ENCODE results near the gene USP11. TPM values are rescaled to one million over a fixed set of nuclear protein-coding genes. Genes with fewer than 3 reads are reported as not detected.

The USP11 gene
- total RNA-seq, 4 donors from 2014 or later, result 17.0 to 35.3 (median 25.0) TPM

DNA sequence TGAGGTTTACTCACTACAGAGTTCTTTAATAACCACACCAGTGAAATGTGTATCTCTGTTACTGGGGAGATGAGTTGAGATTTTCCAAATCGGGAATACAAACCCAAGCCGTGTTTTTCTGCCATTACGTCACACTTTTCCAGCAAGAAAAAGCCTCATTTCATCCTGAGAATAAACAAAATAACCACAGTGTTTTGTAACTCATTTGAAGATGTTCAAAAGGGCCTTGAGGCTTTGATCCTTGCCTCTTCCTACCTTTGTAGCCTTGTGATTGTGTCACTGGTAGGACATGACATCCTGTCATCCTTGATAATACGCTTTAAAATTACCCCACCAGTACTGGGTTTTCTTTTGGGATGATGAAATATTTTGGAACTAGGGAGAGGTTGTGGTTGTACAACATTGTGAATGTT is 2.9 kb downstream of the USP11 start:
- intact Hi-C loops (cut with DNase I; ENCODE audit: low total_unique reads) (no loop called here), in situ Hi-C loops (cut with MboI; ENCODE audit: low sequenced_read_pairs in 4 of 4) (no loop called here)
- Histone ChIP-seq H3K4me3 (no peak overlapping the region), H3K4me1 (peaks cover 0 to 3% of the 10 kb centered on the region in 2 donors), H3K27me3 (no peaks in the 10 kb centered on the region), H3K27ac (peak overlapping the region; percentile 88 to 93 (median 91)), H3K9me3 (no peaks in the 10 kb centered on the region), H3K36me3 (peaks cover 0 to 10% of the 10 kb centered on the region in 2 donors)
- ATAC-seq (no peak), DNase-seq (no peak)
- TF ChIP-seq, protein P1, sequence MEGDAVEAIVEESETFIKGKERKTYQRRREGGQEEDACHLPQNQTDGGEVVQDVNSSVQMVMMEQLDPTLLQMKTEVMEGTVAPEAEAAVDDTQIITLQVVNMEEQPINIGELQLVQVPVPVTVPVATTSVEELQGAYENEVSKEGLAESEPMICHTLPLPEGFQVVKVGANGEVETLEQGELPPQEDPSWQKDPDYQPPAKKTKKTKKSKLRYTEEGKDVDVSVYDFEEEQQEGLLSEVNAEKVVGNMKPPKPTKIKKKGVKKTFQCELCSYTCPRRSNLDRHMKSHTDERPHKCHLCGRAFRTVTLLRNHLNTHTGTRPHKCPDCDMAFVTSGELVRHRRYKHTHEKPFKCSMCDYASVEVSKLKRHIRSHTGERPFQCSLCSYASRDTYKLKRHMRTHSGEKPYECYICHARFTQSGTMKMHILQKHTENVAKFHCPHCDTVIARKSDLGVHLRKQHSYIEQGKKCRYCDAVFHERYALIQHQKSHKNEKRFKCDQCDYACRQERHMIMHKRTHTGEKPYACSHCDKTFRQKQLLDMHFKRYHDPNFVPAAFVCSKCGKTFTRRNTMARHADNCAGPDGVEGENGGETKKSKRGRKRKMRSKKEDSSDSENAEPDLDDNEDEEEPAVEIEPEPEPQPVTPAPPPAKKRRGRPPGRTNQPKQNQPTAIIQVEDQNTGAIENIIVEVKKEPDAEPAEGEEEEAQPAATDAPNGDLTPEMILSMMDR (IDR thresholded peaks at IDR 0.05 in 4 of 5, conservative IDR thresholded peaks at IDR 0.05 in 1 of 5), result no peak
- TF ChIP-seq POLR2A (IDR thresholded peaks at IDR 0.05), result no peak

DNA sequence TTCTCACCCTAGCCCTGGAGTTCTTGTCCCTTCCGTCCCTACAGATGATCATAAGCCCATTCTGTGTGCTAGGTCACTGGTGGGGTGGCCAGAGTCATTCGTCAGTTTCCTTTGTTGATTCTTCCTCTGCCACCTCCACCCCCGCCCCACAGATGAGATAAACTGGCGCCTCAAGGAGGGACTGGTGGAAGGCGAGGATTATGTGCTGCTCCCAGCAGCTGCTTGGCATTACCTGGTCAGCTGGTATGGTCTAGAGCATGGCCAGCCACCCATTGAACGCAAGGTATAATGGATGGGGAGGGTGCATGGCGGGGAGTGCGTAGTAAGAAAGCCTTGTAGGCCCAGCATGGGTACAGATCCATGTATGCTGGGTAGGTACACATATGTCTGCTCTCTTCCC is 6.4 kb downstream of the USP11 start:
- Histone ChIP-seq H3K36me3 (peaks cover 0 to 40% of the 10 kb centered on the region in 2 donors), H3K4me1 (peaks cover 0 to 3% of the 10 kb centered on the region in 2 donors), H3K27ac (no peak overlapping the region), H3K4me3 (no peak overlapping the region), H3K27me3 (no peaks in the 10 kb centered on the region), H3K9me3 (no peaks in the 10 kb centered on the region)
- DNase-seq (no peak), ATAC-seq (no peak)
- in situ Hi-C loops (cut with MboI; ENCODE audit: low sequenced_read_pairs in 4 of 4) (no loop called here), intact Hi-C loops (cut with DNase I; ENCODE audit: low total_unique reads) (no loop called here)
- TF ChIP-seq, protein P1 (IDR thresholded peaks at IDR 0.05 in 4 of 5, conservative IDR thresholded peaks at IDR 0.05 in 1 of 5), result no peak
- TF ChIP-seq POLR2A (IDR thresholded peaks at IDR 0.05), result no peak

DNA sequence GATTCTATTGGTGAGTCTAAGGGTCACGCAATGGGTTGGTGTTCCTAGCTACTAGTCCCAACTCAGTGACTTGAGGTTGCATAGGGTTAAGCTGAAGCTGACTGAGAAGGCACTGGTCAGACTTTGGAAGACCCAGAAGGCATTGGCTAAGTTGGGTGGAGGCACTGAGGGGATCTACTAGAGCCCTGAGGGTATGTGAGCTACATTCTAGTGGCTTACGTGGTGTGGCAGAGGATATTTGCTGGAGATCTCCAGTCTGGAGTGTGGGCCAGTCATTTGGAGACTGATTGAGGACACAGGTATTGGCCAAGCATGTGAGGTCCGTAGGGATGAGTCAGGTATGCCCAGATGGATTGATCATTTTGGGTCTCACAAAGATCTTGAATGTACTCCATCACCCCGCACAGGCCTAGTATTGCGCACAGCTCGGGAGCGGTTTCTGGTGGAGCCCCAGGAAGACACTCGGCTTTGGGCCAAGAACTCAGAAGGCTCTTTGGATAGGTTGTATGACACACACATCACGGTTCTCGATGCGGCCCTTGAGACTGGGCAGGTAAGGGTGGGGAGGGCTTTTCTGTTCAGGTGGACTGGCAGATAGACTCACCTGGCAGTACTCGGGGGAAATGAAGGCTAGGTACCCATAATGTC is 7.2 kb downstream of the USP11 start:
- Histone ChIP-seq H3K4me3 (no peak overlapping the region), H3K27ac (no peak overlapping the region), H3K36me3 (peaks cover 0 to 48% of the 10 kb centered on the region in 2 donors), H3K27me3 (no peaks in the 10 kb centered on the region), H3K4me1 (no peaks in the 10 kb centered on the region), H3K9me3 (no peaks in the 10 kb centered on the region)
- ATAC-seq, result no peak
- in situ Hi-C loops (cut with MboI; ENCODE audit: low sequenced_read_pairs in 4 of 4), result no loop called here
- TF ChIP-seq, protein P1 (IDR thresholded peaks at IDR 0.05 in 4 of 5, conservative IDR thresholded peaks at IDR 0.05 in 1 of 5), result no peak
- no peak for TF ChIP-seq POLR2A (IDR thresholded peaks at IDR 0.05)
- DNase-seq, result no peak
- intact Hi-C loops (cut with DNase I; ENCODE audit: low total_unique reads), result no loop called here

DNA sequence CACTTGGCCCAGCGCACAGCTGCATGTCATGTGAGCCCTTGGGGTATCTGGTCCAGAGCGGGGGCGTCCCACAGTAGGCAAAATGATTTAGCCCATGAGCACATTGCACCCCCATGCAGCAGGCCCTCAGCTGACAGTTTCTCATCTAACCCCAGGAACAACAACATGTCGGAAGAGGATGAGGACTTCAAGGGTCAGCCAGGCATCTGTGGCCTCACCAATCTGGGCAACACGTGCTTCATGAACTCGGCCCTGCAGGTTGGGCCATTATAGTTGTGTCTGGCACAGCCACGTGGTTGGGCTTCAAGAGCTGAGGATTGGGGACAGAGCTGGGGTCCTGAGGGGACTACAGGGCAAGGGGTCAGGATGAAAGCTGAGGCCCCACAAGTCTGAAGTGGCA is 7.8 kb downstream of the USP11 start:
- in situ Hi-C loops (cut with MboI; ENCODE audit: low sequenced_read_pairs in 4 of 4) (no loop called here), intact Hi-C loops (cut with DNase I; ENCODE audit: low total_unique reads) (no loop called here)
- Histone ChIP-seq H3K9me3 (no peaks in the 10 kb centered on the region), H3K36me3 (peaks cover 0 to 51% of the 10 kb centered on the region in 2 donors), H3K27me3 (no peaks in the 10 kb centered on the region), H3K27ac (no peak overlapping the region), H3K4me1 (no peaks in the 10 kb centered on the region), H3K4me3 (no peak overlapping the region)
- no peak for ATAC-seq
- no peak for DNase-seq
- TF ChIP-seq POLR2A (IDR thresholded peaks at IDR 0.05), result no peak
- TF ChIP-seq, protein P1 (IDR thresholded peaks at IDR 0.05 in 4 of 5, conservative IDR thresholded peaks at IDR 0.05 in 1 of 5), result no peak

All from gastrocnemius medialis (tissue), 4 donors.